ENCODE results near the gene SPDL1. TPM values are rescaled to one million over a fixed set of nuclear protein-coding genes. Genes with fewer than 3 reads are reported as not detected.

Gene SPDL1
- total RNA-seq, 2 donors from 2014 or later, result 42.0 to 47.4 TPM

DNA sequence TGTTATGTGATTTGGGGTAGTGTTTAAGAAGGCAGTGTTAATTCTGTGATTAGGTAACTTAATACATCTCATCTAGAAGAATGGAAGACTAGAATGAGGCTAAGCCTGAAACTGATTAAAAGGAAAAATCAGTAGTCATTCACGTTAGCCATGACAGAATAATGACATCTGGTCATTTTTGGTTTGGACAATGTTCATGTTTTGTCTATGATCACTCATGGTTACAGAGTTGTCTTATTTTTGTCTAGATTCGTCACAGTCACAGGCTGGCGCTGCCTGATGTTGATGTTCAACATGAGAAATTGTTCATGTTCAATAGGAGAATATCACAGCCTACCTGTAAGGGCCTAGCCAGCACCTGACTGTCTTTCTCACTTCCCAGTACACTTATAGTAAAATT is 44.0 kb downstream of the SPDL1 start:
- TF ChIP-seq, protein P1, sequence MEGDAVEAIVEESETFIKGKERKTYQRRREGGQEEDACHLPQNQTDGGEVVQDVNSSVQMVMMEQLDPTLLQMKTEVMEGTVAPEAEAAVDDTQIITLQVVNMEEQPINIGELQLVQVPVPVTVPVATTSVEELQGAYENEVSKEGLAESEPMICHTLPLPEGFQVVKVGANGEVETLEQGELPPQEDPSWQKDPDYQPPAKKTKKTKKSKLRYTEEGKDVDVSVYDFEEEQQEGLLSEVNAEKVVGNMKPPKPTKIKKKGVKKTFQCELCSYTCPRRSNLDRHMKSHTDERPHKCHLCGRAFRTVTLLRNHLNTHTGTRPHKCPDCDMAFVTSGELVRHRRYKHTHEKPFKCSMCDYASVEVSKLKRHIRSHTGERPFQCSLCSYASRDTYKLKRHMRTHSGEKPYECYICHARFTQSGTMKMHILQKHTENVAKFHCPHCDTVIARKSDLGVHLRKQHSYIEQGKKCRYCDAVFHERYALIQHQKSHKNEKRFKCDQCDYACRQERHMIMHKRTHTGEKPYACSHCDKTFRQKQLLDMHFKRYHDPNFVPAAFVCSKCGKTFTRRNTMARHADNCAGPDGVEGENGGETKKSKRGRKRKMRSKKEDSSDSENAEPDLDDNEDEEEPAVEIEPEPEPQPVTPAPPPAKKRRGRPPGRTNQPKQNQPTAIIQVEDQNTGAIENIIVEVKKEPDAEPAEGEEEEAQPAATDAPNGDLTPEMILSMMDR (conservative IDR thresholded peaks at IDR 0.05), result no peak
- no peak overlapping the region for H3K4me3 ChIP-seq (ENCODE audit: low read length)
- no peak overlapping the region for H3K27ac Mint-ChIP-seq
- no peaks in the 10 kb centered on the region for H3K36me3 ChIP-seq (ENCODE audit: control insufficient read depth, insufficient read depth, low read length)
- H3K27me3 Mint-ChIP-seq (ENCODE audit: insufficient read depth), result peaks cover 8% of the 10 kb centered on the region
- no peak overlapping the region for H3K4me3 Mint-ChIP-seq
- H3K4me1 Mint-ChIP-seq, result no peaks in the 10 kb centered on the region
- H3K27me3 ChIP-seq (ENCODE audit: control insufficient read depth, insufficient read depth, low read length, poor library complexity, severe bottlenecking), result no peaks in the 10 kb centered on the region
- H3K9ac ChIP-seq (ENCODE audit: extremely low read depth, low read length, poor library complexity, severe bottlenecking), result no peak overlapping the region
- H3K36me3 Mint-ChIP-seq (ENCODE audit: low read depth), result no peaks in the 10 kb centered on the region
- WGBS, 2 experiments (ENCODE audit: insufficient coverage in 1 of 2, insufficient read length in 1 of 2), result 90 to 100% methylated on average over 1 to 3 of the region's 3 CpGs
- DNase-seq, result no peak
- peaks cover 7% of the 10 kb centered on the region for H3K9me3 Mint-ChIP-seq
- no peak overlapping the region for H3K27ac ChIP-seq (ENCODE audit: low read depth, low read length)
- H3K4me1 ChIP-seq (ENCODE audit: control insufficient read depth, insufficient read depth, low read length), result no peaks in the 10 kb centered on the region
- H3K9me3 ChIP-seq (ENCODE audit: control insufficient read depth, low read length), result no peaks in the 10 kb centered on the region

DNA sequence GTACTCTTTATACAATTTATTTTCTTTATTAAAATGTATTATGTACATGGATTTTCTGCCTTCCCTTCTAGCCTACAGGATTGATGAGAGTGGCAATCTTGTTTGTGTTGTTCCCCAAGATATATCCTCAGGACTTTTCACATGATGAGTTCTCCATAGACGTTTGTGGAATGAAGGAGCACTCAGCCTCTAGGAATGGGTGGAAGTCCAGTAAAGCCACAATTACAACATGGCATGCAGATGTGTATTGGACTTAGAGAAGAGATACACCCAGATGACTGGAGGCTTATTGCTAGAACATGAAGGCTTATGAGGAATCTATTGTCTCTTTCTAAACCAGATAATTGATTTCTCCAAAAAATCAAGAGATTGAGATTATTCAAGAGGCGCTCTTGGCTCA is 45.3 kb downstream of the SPDL1 start:
- H3K27ac Mint-ChIP-seq, result no peak overlapping the region
- WGBS, 2 experiments (ENCODE audit: insufficient coverage in 1 of 2, insufficient read length in 1 of 2), result 95 to 100% methylated on average over 1 to 2 of the region's 2 CpGs

DNA sequence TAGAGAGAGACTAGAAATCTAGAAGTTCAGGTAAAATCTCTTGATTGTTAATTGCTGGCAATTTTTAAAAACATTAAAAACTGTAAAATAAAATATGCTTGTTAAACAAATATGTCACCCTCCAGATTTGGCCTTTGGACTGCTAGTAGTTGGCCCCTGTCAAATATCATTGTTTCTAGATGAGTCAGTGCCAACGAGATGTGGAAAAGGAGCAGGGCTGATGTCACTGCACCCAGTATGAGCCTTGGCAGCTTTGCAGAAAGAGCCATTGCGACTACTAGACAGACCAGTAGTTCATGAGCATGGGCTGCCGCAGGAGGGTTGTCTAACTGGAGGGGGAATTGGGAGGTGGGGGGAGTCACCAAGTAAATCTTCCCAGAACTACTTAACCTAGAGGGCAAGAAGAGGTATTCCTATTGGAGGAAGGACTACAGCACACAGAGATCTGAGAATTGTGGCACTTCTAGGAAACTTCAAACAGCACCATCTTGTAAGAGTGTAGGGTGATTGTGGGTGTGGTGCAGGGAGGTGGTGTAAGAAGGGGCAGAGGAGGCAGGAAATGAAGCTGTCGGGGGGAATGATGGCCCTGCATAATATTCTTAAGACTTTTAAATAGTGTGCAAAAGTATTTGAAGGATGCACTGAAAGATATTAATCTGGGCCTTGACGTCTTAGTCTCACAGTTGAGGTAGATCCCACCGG is 46.4 kb downstream of the SPDL1 start:
- Histone ChIP-seq H3K9me3 (ENCODE audit: control insufficient read depth, low read length) (peaks cover 6% of the 10 kb centered on the region), H3K36me3 (ENCODE audit: control insufficient read depth, insufficient read depth, low read length) (no peaks in the 10 kb centered on the region), H3K27ac (ENCODE audit: low read depth, low read length) (no peak overlapping the region), H3K27me3 (ENCODE audit: control insufficient read depth, insufficient read depth, low read length, poor library complexity, severe bottlenecking) (no peaks in the 10 kb centered on the region), H3K9ac (ENCODE audit: extremely low read depth, low read length, poor library complexity, severe bottlenecking) (no peak overlapping the region), H3K4me3 (ENCODE audit: low read length) (no peak overlapping the region), H3K4me1 (ENCODE audit: control insufficient read depth, insufficient read depth, low read length) (no peaks in the 10 kb centered on the region)
- DNase-seq, result no peak
- Mint-ChIP-seq H3K9me3 (peaks cover 4% of the 10 kb centered on the region), H3K27ac (no peak overlapping the region), H3K27me3 (ENCODE audit: insufficient read depth) (peaks cover 1% of the 10 kb centered on the region), H3K36me3 (ENCODE audit: low read depth) (no peaks in the 10 kb centered on the region), H3K4me3 (no peak overlapping the region), H3K4me1 (no peaks in the 10 kb centered on the region)
- TF ChIP-seq, protein P1 (conservative IDR thresholded peaks at IDR 0.05), result no peak
- WGBS, 2 experiments (ENCODE audit: insufficient coverage in 1 of 2, insufficient read length in 1 of 2), result 81 to 88% methylated on average over 2 to 6 of the region's 6 CpGs

More for the DNA sequence above, 45.3 kb downstream of the SPDL1 start:
- Histone ChIP-seq H3K4me1 (ENCODE audit: control insufficient read depth, insufficient read depth, low read length) (no peaks in the 10 kb centered on the region), H3K9ac (ENCODE audit: extremely low read depth, low read length, poor library complexity, severe bottlenecking) (no peak overlapping the region), H3K27ac (ENCODE audit: low read depth, low read length) (no peak overlapping the region), H3K9me3 (ENCODE audit: control insufficient read depth, low read length) (no peaks in the 10 kb centered on the region), H3K4me3 (ENCODE audit: low read length) (no peak overlapping the region), H3K27me3 (ENCODE audit: control insufficient read depth, insufficient read depth, low read length, poor library complexity, severe bottlenecking) (no peaks in the 10 kb centered on the region), H3K36me3 (ENCODE audit: control insufficient read depth, insufficient read depth, low read length) (no peaks in the 10 kb centered on the region)
- peaks cover 8% of the 10 kb centered on the region for H3K27me3 Mint-ChIP-seq (ENCODE audit: insufficient read depth)
- DNase-seq, result no peak
- no peaks in the 10 kb centered on the region for H3K4me1 Mint-ChIP-seq
- H3K4me3 Mint-ChIP-seq, result no peak overlapping the region
- H3K9me3 Mint-ChIP-seq, result no peaks in the 10 kb centered on the region
- H3K36me3 Mint-ChIP-seq (ENCODE audit: low read depth), result no peaks in the 10 kb centered on the region
- TF ChIP-seq, protein P1 (conservative IDR thresholded peaks at IDR 0.05), result no peak

Data from endodermal cell (in vitro differentiated cells).